Common myeloid progenitor, CD34-positive (primary cell): ENCODE results near the gene CLASRP.

ENCODE experiments used
- CTCF ChIA-PET: fragments of 350-600 bp; sonication (Branson Sonifier 250); formaldehyde crosslinking; loops from one replicate; lab custom pipeline; 2021; ENCODE audit warnings: antibody characterized with exemption; lab: Charles Lee
- POLR2A ChIA-PET: fragments of 350-600 bp; sonication (Branson Sonifier 250); formaldehyde crosslinking; loops from one replicate; lab custom pipeline; 2021; ENCODE audit warnings: antibody characterized with exemption; lab: Charles Lee
- DNase-seq, 3 donors: peaks; one replicate each; pipeline versions ENCODE4 v3.0.0 to v3.0.0-alpha.2; 2013
- H3K27ac ChIP-seq, 2 experiments: 1 replicate in 1 of 2; 2 replicates in 1 of 2; pipeline ENCODE4 v1.7.0; 2013; ENCODE audit warnings: inconsistent platforms in 2 of 2, low read length in 2 of 2, mild to moderate bottlenecking in 2 of 2, low read depth in 1 of 2, moderate library complexity in 1 of 2; ENCODE audit not compliant: severe bottlenecking in 2 of 2, insufficient read depth in 1 of 2, poor library complexity in 1 of 2
- H3K27me3 ChIP-seq, 5 experiments: replicated peaks in 2 of 5; 1 replicate in 3 of 5; 2 replicates in 2 of 5; pipeline versions ENCODE4 v1.6.1 to v1.7.0; 2013; ENCODE audit warnings: low read length in 4 of 5, mild to moderate bottlenecking in 2 of 5, moderate library complexity in 2 of 5, inconsistent platforms in 1 of 5; ENCODE audit not compliant: insufficient read depth in 5 of 5, control insufficient read depth in 4 of 5
- H3K36me3 ChIP-seq, 4 experiments: 1 replicate in 2 of 4; 2 replicates in 2 of 4; pipeline versions ENCODE4 v1.6.1 to v1.7.0; 2013; ENCODE audit warnings: low read length in 3 of 4, control low read depth in 1 of 4, mild to moderate bottlenecking in 1 of 4; ENCODE audit not compliant: control insufficient read depth in 4 of 4, insufficient read depth in 4 of 4
- H3K4me1 ChIP-seq, 4 experiments: 1 replicate in 3 of 4; 2 replicates in 1 of 4; pipeline versions ENCODE4 v1.6.1 to v1.7.1; 2013; ENCODE audit warnings: low read length in 3 of 4, mild to moderate bottlenecking in 3 of 4, control low read depth in 1 of 4, inconsistent platforms in 1 of 4, moderate library complexity in 1 of 4; ENCODE audit not compliant: control insufficient read depth in 4 of 4, insufficient read depth in 4 of 4; ENCODE audit errors: control extremely low read depth in 1 of 4
- H3K4me3 ChIP-seq, 7 experiments: 1 replicate in 4 of 7; 2 replicates in 3 of 7; pipeline versions ENCODE4 v1.5.1 to v1.7.0; 2013; ENCODE audit warnings: mild to moderate bottlenecking in 7 of 7, low read length in 6 of 7, moderate library complexity in 6 of 7, inconsistent platforms in 2 of 7, low read depth in 2 of 7, control low read depth in 1 of 7; ENCODE audit not compliant: insufficient read depth in 4 of 7, control insufficient read depth in 1 of 7; ENCODE audit errors: extremely low read depth in 1 of 7
- H3K9me3 ChIP-seq, 5 experiments: 1 replicate in 4 of 5; 2 replicates in 1 of 5; pipeline versions ENCODE4 v1.6.1 to v1.7.1; 2013; ENCODE audit warnings: low read length in 4 of 5, mild to moderate bottlenecking in 2 of 5, inconsistent platforms in 1 of 5, low read depth in 1 of 5, moderate library complexity in 1 of 5; ENCODE audit not compliant: control insufficient read depth in 4 of 5, insufficient read depth in 2 of 5; ENCODE audit errors: control extremely low read depth in 1 of 5
- WGBS: methylation state at CpG from one replicate; pipeline ENCODE4 v1.1.5; 2013; ENCODE audit not compliant: insufficient coverage; 5-methylcytosine and 5-hydroxymethylcytosine counted together

CLASRP gene

GRCh38 chr19:45068041-45068440 lies 29.2 kb downstream of the CLASRP start:
- Histone ChIP-seq H3K36me3 (peaks cover 9 to 87% (median 53%) of the 10 kb centered on the region in 4 experiments), H3K27ac (no peak overlapping the region), H3K4me3 (no peak overlapping the region), H3K27me3 (no peaks in the 10 kb centered on the region), H3K9me3 (no peaks in the 10 kb centered on the region), H3K4me1 (no peaks in the 10 kb centered on the region)
- CTCF ChIA-PET: interaction anchor here (1.2 to 2.0 kb wide), 4 partner anchors 8 to 53 kb away, joined by 3 to 6 read pairs (median 4); no protein-coding TSS in a partner anchor
- 92% methylated on average over 2 of the region's 10 CpGs for WGBS
- no peak for DNase-seq
- POLR2A ChIA-PET: interaction anchor here (0.6 kb wide), 1 partner anchor 50 kb away, joined by 3 read pairs; no protein-coding TSS in a partner anchor

GRCh38 chr19:45069056-45069455 lies 30.2 kb downstream of the CLASRP start:
- H3K36me3 ChIP-seq: peaks cover 9 to 80% (median 49%) of the 10 kb centered on the region in 4 experiments
- POLR2A ChIA-PET: interaction anchor here (0.5 kb wide), 1 partner anchor 87 kb away, joined by 3 read pairs; no protein-coding TSS in a partner anchor
- H3K27me3 ChIP-seq: no peaks in the 10 kb centered on the region
- H3K4me1 ChIP-seq: peaks cover 0 to under 1% (median 0%) of the 10 kb centered on the region in 4 experiments
- CTCF ChIA-PET: interaction anchor here (0.8 to 2.0 kb wide), 5 partner anchors 9 to 54 kb away, joined by 3 to 6 read pairs (median 4); no protein-coding TSS in a partner anchor
- H3K27ac ChIP-seq: no peak overlapping the region
- DNase-seq: no peak
- WGBS: 94% methylated on average over 8 of the region's 13 CpGs
- no peak overlapping the region for H3K4me3 ChIP-seq
- no peaks in the 10 kb centered on the region for H3K9me3 ChIP-seq

- Histone ChIP-seq H3K4me1 (peaks cover 0 to 12% (median 8%) of the 10 kb centered on the region in 4 experiments), H3K27ac (no peak overlapping the region), H3K9me3 (no peaks in the 10 kb centered on the region), H3K27me3 (no peaks in the 10 kb centered on the region), H3K36me3 (peaks cover 9 to 72% (median 44%) of the 10 kb centered on the region in 4 experiments), H3K4me3 (no peak overlapping the region)
- DNase-seq: no peak
- ChIA-PET CTCF (no interaction called here), POLR2A (no interaction called here)
- WGBS: 91% methylated on average over 6 of the region's 6 CpGs
Measured at GRCh38 chr19:45070214-45070613, 31.4 kb downstream of the CLASRP start.

- ChIA-PET POLR2A (no interaction called here), CTCF (no interaction called here)
- no peak for DNase-seq
- Histone ChIP-seq H3K36me3 (peaks cover 9 to 64% (median 38%) of the 10 kb centered on the region in 4 experiments), H3K9me3 (no peaks in the 10 kb centered on the region), H3K4me1 (peaks cover 0 to 17% (median 14%) of the 10 kb centered on the region in 4 experiments), H3K4me3 (no peak overlapping the region), H3K27me3 (no peaks in the 10 kb centered on the region), H3K27ac (no peak overlapping the region)
- over 99% methylated on average over 16 of the region's 19 CpGs for WGBS
Measured at GRCh38 chr19:45070861-45071544, 32.2 kb downstream of the CLASRP start.

GRCh38 chr19:45071545-45071938 lies 32.7 kb downstream of the CLASRP start:
- H3K4me3 ChIP-seq: no peak overlapping the region
- H3K27ac ChIP-seq: no peak overlapping the region
- no peak for DNase-seq
- no peaks in the 10 kb centered on the region for H3K9me3 ChIP-seq
- no peaks in the 10 kb centered on the region for H3K27me3 ChIP-seq
- CTCF ChIA-PET: interaction anchor here (1.2 kb wide), 1 partner anchor 12 kb away, joined by 5 read pairs; no protein-coding TSS in a partner anchor
- H3K36me3 ChIP-seq: peaks cover 8 to 62% (median 37%) of the 10 kb centered on the region in 4 experiments
- 96% methylated on average over 20 of the region's 25 CpGs for WGBS
- H3K4me1 ChIP-seq: peaks cover 0 to 20% (median 18%) of the 10 kb centered on the region in 4 experiments
- POLR2A ChIA-PET: no interaction called here

- Histone ChIP-seq H3K36me3 (peaks cover 4 to 56% (median 31%) of the 10 kb centered on the region in 4 experiments), H3K9me3 (no peaks in the 10 kb centered on the region), H3K4me3 (no peak overlapping the region), H3K4me1 (peaks cover 2 to 26% (median 24%) of the 10 kb centered on the region in 4 experiments), H3K27me3 (no peaks in the 10 kb centered on the region), H3K27ac (no peak overlapping the region)
- 96% methylated on average over 32 of the region's 34 CpGs for WGBS
- DNase-seq: no peak
- POLR2A ChIA-PET: no interaction called here
- CTCF ChIA-PET: interaction anchor here (1.2 kb wide), 1 partner anchor 13 kb away, joined by 5 read pairs; no protein-coding TSS in a partner anchor
Measured at GRCh38 chr19:45071969-45072790, 33.3 kb downstream of the CLASRP start.
